HG03095 (cell line): ENCODE data around the gene TMEM259.

Experiments
- ATAC-seq: cut with Tn5 transposase; IDR thresholded peaks from one replicate; pipeline ENCODE4 v1.9.1; 2021; ENCODE audit warnings: moderate library complexity; ENCODE audit not compliant: unreplicated experiment

The TMEM259 gene

DNA sequence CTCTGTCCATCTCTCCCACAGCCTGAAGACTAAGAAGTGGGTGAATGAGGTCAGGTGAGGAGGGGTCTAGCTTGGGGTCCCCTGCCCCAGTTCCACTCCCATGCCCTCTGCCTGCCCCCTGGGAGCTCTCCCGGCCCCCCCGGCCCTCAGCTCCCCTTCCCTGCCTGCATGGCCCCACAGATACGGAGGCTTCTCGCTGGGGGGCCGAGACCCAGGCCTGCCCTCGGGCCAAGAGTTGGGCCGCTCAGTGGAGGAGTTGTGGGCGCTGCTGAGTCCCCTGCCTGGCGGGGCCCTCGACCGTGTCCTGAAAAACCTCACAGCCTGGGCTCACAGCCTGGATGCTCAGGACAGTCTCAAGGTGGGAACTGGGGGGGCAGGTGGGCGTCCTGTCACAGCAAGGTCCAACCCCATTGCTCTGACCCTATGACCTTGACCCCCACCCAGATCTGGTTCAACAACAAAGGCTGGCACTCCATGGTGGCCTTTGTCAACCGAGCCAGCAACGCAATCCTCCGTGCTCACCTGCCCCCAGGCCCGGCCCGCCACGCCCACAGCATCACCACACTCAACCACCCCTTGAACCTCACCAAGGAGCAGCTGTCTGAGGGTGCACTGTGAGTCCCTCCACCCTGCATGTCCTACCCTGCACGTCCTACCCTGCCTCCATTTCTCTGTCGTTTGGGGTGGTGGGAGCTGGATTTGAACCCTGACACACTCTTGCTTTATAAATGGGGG, 35.1 kb upstream of the TMEM259 start:
- no peak for ATAC-seq

DNA sequence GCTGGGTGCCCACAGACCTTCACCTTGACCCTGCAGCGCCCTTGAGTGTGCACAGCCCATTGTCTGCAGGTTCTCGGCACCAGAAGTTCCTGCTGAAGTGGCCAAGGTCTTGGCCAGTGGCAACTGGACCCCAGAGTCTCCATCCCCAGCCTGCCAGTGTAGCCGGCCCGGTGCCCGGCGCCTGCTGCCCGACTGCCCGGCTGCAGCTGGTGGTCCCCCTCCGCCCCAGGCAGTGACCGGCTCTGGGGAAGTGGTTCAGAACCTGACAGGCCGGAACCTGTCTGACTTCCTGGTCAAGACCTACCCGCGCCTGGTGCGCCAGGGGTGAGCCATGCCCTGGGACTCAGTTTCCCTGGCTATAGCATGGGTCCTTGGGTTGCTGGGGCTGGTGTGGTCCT, 34.1 kb upstream of the TMEM259 start:
- no peak for ATAC-seq

DNA sequence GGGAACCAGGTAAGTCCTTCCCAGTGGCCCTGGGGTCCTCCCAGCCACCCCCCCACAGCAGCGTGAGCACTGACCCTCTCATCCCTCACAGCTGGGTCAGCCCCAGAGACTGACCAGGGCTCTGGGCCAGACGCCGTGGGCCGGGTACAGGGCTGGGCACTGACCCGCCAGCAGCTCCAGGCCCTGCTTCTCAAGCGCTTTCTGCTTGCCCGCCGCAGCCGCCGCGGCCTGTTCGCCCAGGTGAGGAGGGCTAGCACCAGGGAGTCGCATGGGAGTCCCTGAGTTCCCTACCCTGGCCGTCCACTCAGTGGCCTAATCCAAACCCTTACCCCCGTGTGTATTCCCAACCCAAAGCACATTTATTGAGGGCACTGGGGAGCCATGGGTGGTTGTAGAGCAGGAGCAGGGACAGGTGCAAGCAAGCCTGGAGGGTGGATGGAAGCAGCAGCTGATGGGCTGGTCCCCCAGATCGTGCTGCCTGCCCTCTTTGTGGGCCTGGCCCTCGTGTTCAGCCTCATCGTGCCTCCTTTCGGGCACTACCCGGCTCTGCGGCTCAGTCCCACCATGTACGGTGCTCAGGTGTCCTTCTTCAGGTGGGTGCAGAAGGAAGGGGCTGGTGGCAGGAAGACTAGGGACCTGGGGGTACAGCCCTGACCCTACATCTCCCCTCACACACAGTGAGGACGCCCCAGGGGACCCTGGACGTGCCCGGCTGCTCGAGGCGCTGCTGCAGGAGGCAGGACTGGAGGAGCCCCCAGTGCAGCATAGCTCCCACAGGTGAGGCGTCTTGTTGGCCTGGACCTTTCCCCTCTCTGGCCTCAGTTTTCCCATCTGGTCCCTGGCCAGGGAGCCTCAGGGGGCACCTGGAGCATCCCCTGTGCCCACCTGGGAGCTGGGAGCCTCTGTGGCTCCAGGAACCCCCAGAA, 33.4 kb upstream of the TMEM259 start:
- ATAC-seq = no peak

DNA sequence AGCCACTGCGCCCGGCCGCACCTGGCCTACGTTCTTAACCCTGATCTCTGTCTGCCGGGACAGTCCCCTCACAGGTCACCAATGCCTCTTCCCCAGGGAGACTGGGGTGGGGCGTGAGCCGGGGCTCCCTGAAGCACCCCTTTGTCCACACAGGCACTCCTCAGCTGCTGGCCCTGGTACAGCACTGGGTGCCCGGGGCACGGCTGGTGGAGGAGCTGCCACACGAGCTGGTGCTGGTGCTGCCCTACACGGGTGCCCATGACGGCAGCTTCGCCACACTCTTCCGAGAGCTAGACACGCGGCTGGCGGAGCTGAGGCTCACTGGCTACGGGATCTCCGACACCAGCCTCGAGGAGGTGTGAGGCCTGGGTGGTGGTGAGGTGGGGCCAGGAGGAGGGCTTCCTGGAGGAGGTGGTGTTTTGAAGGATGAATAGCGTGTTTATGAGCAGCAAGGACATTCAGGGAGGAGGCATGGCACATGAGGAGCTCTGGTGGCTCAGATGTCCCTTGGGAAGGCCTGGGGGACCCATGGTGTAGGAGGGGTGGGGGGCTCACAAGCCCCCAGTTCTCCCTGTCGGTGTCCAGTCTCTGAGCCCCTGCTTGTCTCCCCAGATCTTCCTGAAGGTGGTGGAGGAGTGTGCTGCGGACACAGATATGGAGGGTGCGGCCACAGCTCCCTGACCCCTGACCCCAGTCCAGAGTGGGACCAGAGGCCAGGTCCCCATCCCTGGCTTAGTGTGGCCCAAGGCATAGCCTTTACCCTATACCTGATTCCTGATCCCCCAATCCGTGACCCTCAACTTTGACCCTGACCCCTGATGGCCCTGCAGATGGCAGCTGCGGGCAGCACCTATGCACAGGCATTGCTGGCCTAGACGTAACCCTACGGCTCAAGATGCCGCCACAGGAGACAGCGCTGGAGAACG, 32.5 kb upstream of the TMEM259 start:
- no peak for ATAC-seq

DNA sequence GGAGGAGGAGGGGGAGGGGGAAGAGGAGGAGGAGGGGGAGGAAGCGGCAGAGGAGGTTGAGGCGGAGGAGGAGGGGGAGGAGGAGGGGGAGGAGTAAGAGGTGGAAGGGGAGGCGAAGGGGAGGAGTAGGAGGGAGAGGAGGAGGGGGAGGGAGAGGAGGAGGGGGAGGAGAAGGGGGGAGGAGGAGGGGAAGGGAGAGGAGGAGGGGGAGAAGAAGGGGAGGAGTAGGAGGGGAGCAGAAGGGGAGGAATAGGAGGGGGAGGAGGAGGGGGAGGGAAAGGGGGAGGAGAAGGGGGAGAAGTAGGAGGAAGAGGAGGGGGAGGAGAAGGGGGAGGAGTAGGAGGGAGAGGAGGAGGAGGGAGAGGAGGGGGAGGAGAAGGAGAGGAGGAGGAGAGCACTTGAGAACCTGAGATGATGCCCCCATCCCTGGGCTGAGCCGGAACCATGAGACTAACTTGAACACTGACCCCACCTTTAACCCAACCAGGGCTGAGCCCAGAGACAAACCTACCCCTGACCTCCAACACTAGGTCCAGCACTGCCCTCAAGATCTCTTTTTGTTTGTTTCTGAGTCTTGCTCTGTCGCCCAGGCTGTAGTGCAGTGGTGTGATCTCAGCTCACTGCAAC, 31.5 kb upstream of the TMEM259 start:
- ATAC-seq = no peak

DNA sequence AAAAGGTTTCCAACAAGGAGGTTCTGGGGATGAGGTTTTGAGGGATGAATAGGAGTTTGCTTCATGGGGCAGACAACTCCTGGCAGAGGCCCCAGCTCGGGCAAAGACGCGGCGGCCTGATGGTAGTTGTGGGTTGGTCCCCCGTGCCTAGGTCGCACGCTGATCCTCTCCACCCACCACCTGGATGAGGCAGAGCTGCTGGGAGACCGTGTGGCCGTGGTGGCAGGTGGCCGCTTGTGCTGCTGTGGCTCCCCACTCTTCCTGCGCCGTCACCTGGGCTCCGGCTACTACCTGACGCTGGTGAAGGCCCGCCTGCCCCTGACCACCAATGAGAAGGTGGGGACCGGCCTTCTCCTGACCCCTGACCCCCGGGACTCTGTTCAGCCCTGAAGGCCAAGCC, 30.9 kb upstream of the TMEM259 start:
- no peak for ATAC-seq

DNA sequence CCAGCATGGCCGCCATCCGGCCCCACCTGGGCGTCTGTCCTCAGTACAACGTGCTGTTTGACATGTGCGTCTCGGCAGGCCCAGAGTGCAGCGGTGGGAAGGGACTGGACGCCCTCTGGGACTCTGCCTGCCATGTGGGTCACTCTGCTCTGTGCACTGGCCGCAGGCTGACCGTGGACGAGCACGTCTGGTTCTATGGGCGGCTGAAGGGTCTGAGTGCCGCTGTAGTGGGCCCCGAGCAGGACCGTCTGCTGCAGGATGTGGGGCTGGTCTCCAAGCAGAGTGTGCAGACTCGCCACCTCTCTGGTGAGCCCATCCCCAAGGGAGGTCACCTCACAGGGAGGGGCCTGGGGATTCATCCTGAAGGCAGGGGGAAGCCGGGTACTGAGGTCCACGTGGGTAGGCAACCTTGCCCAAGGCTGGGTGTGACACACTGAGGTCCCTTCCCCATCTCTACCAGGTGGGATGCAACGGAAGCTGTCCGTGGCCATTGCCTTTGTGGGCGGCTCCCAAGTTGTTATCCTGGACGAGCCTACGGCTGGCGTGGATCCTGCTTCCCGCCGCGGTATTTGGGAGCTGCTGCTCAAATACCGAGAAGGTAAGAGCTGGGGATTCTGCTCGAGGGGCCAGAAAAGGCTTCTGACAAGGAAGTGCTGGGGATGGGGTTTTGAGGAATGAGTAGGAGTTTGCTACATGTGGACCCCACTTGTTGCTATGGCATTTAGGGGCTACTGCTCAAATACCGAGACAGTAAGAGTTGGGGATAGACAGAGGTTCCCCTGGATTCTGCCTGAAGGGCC, 30.3 kb upstream of the TMEM259 start:
- ATAC-seq = no peak

DNA sequence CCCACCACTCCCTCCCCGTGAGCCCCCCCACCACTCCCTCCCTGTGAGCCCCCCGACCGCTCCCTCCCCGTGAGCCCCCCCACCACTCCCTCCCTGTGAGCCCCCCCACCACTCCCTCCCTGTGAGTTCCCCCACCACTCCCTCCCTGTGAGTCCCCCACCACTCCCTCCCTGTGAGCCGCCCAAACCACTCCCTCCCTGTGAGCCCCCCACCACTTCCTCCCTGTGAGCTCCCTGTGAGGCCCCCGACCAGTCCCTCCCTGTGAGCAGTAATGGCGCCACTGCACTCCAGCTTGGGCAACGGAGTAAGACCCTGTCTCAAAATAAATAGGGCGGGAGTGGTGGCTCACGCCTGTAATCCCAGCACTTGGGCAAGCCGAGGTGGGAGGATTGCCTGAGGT, 28.9 kb upstream of the TMEM259 start:
- no peak for ATAC-seq

DNA sequence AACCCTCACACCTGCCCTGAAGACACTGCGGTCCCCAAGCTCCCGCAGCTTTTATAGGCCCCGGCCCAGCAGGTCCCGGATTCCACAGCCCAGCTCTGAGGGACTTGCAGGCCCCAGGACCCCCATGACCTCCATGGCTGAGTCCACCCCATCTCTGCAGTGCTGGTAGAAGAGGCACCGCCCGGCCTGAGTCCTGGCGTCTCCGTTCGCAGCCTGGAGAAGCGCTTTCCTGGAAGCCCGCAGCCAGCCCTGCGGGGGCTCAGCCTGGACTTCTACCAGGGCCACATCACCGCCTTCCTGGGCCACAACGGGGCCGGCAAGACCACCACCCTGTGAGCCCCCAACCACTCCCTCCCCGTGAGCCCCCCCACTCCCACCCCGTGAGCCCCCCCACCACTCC, 28.2 kb upstream of the TMEM259 start:
- no peak for ATAC-seq

DNA sequence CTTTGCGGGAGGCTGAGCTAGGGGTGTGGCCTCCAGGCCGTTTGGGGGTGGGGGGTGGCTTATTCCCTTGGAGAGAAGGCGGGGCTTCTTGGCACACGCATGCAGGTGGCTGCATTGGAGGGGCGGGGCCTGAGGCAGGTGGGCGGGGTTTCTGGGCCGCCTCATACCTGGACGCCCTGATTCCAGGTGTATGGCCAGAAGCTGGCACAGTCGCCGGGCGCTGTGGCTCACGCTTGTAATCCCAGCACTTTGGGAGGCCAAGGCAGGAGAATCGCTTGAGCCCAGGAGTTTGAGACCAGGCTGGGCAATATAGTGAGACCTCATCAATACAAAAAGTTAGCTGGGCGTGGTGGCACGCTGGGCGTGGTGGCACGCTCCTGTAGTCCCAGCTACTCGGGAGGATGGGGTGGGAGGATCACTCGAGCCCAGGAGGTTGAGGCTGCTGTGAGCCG, 26.8 kb upstream of the TMEM259 start:
- ATAC-seq = no peak

DNA sequence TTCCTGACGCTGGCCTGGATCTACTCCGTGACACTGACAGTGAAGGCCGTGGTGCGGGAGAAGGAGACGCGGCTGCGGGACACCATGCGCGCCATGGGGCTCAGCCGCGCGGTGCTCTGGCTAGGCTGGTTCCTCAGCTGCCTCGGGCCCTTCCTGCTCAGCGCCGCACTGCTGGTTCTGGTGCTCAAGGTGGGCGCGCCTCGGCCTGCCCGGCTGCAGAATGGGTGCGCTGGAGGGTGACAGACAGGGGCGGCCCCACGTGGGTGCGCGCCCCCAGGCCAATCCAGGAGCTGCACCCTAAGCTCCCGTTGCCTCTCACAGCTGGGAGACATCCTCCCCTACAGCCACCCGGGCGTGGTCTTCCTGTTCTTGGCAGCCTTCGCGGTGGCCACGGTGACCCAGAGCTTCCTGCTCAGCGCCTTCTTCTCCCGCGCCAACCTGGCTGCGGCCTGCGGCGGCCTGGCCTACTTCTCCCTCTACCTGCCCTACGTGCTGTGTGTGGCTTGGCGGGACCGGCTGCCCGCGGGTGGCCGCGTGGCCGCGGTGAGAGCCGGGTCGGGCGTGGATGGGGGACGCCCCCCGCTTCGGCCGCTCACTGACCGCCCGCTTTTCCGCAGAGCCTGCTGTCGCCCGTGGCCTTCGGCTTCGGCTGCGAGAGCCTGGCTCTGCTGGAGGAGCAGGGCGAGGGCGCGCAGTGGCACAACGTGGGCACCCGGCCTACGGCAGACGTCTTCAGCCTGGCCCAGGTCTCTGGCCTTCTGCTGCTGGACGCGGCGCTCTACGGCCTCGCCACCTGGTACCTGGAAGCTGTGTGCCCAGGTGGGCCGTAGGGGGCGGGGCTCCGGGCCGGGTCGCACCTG, 26.1 kb upstream of the TMEM259 start:
- ATAC-seq = no peak

DNA sequence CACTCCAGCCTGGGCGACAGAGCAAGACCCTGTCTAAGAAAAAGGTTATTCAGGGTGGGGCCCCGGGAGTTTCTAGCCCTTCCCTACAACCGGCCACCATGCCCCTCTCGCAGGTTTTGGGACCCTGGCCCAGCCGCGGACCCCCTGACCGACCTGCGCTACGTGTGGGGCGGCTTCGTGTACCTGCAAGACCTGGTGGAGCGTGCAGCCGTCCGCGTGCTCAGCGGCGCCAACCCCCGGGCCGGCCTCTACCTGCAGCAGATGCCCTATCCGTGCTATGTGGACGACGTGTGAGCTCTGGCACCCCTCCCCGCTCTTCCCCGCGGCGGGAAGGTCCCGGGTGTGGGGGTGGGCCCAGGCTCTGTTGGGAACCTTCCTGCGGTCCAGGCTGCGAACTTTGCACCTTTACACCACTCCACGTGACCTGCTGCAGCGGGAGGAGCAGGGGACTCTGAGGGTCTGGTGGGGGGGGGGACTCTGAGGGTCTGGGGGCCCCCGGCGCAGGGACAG, 25.2 kb upstream of the TMEM259 start:
- ATAC-seq = no peak

DNA sequence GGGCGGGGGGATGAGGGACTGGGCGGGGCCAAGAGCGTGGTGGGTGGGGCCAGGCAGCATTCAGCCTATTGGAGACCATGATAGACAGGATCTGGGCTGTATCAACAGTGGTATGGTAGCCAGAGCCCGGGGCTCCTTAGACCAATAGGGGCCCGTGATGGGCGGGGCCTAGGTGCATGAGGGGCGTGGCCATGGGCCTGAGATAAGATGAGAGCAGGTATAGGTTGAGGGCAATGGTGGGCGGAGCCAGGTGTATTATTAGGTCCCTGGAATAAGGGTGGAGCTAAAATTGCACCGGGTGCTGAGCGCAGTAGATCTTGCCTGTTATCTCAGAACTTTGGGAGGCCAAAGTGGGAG, 24.3 kb upstream of the TMEM259 start:
- no peak for ATAC-seq

DNA sequence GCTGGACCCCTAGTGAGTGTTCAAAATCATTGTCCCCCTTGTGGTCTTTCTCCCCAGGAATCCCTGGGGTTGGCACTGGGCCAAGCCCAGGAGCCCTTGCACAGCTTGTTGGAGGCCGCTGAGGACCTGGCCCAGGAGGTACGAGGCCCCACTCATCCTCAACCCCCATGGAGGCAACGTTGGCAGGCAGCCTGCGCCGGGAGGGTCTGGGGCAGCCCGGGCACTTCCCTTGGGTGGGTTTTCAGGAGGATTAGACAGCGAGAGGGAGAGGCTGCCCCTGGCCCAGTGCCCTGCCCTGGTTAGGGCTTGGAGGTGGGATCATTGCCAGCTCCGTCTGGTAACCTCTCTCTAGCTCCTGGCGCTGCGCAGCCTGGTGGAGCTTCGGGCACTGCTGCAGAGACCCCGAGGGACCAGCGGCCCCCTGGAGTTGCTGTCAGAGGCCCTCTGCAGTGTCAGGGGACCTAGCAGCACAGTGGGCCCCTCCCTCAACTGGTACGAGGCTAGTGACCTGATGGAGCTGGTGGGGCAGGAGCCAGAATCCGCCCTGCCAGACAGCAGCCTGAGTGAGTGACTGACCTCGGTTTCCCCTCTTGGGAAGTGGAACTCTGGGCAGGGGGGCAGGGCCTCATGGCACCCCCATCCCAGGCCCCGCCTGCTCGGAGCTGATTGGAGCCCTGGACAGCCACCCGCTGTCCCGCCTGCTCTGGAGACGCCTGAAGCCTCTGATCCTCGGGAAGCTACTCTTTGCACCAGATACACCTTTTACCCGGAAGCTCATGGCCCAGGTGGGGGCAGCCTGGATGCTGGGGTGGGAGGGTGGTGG, 22.0 kb upstream of the TMEM259 start:
- ATAC-seq = no peak

DNA sequence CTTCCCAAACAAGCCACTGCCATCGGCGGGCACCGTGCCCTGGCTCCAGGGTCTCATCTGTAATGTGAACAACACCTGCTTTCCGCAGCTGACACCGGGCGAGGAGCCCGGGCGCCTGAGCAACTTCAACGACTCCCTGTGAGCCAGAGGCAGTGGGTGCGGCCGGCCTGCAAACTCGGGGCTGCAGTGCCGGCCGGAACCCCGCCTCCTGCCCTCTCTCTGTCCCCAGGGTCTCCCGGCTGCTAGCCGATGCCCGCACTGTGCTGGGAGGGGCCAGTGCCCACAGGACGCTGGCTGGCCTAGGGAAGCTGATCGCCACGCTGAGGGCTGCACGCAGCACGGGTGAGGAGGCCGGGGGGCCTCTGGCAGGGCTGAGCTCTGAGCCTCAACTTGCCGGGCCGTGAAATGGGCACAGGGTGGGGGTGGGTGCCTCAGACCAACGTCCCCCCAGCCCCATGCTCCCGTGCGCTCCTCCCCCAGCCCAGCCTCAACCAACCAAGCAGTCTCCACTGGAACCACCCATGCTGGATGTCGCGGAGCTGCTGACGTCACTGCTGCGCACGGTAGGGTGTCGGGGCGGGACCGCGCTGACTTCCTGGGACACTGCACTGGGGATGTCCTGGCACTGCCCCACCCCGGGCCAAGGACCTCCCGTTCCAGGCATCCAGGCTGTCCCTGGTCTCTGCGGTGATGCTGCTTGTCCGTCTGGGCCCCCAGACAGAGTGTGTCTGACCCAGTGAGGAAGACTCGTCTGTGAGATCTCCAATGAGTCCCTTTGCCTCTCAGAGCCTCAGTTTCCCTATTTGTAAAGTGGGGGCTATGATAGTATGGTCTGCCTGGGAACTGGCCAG, 21.1 kb upstream of the TMEM259 start:
- no peak for ATAC-seq

DNA sequence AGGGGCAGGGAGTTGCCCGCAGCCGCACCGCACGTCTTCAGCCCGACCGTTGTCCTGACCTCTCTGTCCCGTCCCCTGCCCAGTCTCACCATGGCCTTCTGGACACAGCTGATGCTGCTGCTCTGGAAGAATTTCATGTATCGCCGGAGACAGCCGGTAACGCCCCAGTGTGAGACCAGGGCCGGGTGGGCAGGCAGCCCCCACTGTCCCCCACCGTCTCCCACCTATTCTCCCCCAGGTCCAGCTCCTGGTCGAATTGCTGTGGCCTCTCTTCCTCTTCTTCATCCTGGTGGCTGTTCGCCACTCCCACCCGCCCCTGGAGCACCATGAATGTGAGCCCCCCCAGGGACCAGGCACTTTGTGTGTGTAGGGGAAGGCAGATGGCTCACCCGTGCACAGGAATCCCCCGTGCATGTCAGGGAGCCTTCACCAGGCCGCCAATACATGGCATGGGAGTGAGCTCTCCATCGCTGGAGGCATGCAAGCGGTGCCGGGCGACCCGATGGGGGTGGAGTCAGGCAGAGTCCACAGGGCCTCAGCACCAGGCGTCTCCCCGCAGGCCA, 20.4 kb upstream of the TMEM259 start:
- ATAC-seq = no peak
